HG02798 (cell line): ENCODE measurements around the gene AGFG2.

ENCODE experiments used
- ATAC-seq: cut with Tn5 transposase; IDR thresholded peaks from one replicate; pipeline ENCODE4 v1.9.1; 2021; ENCODE audit warnings: mild to moderate bottlenecking; ENCODE audit not compliant: unreplicated experiment, poor library complexity

Gene AGFG2

DNA sequence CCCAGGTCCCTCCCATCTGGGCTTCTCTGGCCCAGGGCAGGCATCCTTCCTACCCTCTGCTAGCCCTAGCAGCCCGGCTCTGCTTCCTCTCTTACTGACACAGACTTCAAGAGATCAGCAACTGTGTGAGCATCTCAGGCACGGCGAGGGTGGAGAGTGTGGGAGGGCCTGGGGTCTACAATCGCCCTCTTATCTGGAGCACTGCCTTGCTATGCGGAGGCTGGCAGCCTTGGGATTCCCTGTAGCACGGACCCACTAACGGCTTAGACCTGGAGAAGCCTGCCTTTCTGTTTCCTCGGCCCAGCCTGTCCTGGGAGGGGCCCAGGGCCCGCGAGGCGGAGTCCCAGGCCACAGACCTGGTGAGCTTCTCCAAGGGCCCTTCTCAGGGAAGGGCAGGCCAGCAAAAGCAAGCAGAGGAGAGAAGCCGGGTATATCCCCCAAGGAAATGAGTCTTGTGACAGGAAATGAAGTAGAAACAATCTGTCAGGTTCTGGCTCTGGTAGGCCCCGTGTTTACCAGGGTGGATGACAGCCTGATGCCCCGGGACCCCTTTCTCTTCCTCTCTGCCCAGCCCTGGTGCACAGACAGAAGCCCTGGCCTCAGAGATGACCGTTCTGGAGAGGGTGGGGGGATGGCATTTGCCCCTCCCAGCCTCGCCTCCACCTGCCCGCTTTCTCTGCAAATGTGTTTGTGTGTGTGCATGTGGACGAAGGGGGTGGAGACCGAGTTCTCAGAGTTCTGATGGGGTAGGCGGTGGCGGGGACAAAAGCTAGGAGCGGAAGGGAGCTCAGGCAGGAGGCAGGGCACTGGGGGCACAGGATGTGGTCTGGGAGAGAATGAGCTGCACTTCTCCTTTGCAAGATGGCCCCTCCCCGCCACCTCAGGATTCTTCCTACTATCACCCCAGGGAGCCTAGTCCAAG is 44.4 kb downstream of the AGFG2 start:
- ATAC-seq = no peak

DNA sequence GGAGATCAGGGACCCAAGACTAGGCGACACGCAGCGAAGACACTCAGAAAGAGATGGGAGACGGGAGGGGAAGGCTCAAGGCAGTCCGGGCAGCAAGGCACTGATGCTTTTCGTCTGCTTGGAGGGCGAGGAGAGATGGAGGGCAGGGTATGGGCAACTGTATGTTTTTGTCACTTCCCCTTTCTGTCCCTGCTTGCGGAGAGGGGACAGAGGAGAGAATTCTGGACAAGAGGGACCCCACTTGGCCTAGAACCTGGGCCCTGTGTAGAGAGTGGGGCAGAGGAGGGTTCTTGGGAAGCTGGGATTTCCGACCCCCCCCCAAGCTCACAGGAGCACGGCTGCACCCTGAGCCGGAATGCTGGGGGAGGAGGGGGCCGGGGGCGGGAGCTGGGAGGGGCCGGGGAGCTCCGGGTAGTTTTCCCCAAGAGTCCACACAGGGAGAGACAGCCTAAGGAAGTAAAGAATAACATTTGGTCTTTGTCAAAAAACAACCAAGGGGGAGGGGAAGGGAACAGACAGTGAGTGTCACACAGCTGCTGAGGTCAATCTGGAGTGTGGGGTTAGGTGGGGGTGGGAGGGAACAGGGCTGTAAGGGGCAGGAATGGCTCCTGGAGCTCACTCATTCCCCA is 45.2 kb downstream of the AGFG2 start:
- no peak for ATAC-seq

DNA sequence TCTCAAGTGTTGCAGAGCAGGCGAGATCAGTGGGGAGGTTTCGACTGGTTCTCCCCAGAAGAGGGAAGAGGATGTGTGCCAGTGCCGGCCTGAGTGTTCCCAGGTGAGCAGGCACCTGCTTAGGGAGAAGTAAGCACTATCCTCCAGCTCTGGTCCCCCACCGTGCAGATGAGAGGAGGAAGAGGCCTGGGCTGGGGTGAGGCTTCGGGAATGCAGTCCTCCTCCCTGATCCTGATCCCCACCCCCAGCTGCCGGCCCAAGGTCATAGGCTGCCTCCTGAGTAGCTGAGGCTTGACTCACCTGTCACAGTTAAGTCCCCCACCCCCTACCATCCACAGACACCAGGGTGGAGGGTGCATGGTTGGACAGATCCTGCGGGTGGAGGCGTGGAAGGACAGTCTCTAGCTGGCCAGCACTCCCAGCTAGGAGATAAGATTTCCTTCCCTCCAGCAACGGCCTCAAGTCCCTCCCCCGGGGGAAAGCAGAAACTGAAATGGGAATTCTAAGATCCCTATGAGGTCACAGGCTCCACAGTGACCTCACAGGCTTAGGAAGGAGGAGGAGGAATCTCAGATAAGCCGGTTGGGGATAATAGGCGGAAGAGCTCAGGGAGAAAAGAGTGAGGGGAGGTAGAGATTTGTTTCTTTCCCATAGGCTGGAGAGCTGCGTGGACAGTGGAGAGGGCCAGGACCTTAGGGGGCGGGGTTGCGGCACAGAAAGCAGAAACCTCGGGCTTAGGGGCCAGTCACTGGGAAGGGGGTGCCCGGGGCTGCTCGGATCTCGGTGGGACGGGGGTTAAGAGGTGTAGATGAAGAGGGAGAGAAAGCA is 45.9 kb downstream of the AGFG2 start:
- ATAC-seq = no peak

DNA sequence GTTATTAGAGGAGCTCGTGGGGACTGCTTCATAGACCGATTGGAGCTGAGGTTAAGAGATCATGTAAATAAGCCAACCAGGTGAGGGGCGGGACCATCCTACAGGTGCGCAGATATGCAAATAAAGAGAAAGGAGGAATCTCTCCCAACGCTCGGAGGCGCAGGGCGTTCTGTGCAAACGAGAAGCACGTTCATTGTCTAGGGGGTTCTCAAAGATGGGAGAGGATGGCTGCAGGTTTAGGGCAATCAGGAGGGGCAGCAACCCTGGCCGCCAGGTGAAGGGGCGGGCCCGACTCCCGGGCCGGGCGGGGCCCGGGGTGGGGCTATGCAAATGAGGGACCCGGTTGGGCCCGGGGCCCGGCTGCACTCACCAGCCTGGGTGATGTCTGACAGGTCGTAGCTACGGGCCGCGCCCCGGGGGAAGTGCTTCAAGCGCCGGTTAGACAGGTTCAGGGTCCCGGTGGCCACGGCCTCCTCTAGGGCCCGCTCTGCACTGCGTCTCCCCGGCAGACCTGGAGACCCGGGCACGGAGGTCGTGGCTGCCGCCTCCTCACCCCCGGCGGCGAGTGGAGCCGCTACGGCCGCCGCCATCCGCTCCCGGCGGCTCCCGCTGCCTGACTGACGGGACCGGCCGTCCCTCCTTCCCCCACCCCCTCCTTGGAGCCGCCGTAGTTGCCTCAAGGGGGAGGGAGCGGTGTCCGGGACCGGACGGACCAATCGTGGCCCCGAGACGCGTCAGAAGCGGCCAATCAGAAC is 46.7 kb downstream of the AGFG2 start, which contains the start of gene LRCH4:
Gene LRCH4, minus strand, starts transcription at position 619 of the 755 bp plus-strand sequence. Its CDS starts 29 bp downstream, at position 590.
- peak; percentile 27 for ATAC-seq

DNA sequence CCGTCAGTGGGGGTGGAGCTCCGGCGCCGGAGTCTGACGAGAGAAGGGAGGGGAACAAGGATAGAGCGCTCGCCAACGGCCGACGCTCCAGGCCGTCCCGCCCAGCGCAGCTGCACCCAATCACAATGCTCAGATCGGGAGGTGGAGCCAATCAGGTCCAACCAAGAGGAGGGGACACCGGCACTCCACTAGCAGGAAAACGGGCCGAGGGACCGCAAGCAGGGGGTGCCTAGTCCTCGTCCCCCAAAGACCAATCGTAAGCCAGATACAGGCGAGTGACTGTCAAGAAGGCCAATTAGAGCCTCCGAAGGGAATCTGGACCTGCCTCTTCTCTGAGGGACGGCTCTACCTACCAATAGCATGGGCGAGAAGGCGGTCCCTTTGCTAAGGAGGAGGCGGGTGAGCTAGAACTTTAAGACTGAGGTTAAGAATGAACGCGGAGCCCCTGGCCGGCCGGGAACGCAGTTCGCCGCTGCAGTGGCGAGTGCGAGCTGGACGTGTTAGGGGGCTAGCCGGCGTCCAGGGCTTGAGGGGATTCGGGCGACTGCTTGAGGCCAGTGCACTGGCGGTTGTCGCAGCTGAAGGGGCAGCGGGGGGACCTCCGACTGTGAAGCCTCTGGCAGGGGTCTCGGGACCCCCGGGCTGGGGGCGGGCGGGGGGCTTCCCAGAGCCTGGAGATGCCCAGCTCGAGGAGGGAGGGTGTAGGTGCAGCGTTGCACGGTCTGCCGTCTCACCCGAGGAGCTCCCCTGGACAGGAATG is 47.4 kb downstream of the AGFG2 start, which contains the start of gene FBXO24:
Gene FBXO24, plus strand, starts transcription at position 63 of the 760 bp plus-strand sequence. Its CDS starts 298 bp downstream, at position 361.
- peak; percentile 91 for ATAC-seq

DNA sequence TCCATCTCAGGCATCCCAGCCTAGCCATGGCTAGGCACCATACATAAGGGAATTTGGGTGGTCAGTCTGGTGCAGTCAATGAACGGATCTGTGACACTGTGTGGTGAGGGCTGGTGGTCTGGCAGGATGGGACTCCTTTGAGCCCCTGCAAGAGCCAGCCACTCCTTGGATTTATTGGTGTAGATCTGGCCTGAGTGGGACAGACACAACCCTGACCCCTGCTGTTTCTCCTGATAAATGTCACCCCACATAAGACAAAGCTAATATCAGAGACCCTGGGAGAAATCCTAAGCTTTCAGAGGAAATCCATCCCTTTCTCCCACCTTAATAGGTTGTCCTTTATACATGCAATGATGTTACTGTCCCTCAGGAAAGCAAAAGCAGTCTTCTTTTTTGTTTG is 49.4 kb downstream of the AGFG2 start:
- ATAC-seq = no peak

DNA sequence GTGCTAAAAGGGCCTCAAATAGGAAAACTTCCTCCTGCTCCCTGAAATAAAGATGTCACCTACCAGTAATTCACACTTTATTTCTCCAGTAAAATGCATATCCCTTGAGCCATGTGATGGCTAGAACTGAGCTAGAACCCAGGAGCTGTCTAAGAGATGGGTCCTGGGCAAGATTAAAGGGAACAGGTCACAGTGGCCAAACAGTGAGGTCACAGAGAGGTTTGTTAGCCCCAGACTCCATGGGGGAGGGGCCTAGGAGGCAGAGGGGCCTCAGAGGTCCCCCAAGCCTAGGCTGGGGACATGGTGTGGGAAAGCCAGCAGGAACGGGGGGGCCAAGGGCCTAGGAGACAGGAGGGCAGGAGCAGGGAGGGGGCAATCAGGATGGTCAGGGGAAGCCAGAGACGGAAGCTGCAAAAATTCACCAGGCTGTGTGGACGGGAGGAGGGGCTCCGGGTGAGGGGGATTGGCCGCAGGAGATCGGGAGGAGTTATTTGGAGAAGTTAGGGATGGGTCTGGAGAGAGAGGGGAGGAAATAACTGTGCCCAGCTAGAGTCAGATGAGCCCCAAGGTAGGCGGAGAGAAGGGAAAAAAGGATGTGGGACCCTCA is 50.4 kb downstream of the AGFG2 start:
- no peak for ATAC-seq

DNA sequence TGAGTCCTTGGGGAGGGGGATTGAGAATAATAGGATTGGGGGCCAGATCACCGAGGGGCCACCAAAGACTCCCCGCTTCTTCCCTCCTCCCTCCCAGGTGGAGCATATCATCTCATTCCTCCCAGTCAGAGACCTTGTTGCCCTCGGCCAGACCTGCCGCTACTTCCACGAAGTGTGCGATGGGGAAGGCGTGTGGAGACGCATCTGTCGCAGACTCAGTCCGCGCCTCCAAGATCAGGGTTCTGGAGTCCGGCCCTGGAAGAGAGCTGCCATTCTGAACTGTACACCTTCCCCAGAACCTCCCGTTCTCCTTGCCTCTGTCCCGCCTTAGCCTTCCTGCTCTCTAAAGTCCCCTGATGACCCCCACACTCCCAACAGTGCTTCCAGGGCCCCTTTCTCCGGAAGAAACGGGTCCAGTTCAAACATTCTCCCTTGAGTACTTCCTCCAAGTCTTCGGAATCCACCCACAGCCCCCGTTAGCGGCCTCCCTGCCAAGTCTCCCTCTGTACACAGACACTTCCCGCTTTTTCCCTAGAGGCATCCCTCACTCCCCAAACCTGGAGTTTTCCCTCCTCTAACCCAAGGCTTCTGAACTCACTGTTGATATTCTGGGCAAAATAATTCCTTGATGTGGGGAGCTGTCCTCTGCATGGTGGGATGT is 51.2 kb downstream of the AGFG2 start:
- ATAC-seq = no peak

DNA sequence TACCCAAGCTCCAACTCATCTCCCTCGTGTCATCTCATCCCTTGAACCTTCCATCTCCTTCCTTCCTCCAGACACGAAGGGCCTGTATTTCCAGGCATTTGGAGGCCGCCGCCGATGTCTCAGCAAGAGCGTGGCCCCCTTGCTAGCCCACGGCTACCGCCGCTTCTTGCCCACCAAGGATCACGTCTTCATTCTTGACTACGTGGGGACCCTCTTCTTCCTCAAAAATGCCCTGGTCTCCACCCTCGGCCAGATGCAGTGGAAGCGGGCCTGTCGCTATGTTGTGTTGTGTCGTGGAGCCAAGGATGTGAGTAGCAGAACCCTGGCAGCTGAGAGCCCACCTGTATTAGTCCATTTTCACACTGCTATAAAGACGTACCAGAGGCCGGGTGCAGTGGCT is 52.6 kb downstream of the AGFG2 start:
- ATAC-seq = no peak

DNA sequence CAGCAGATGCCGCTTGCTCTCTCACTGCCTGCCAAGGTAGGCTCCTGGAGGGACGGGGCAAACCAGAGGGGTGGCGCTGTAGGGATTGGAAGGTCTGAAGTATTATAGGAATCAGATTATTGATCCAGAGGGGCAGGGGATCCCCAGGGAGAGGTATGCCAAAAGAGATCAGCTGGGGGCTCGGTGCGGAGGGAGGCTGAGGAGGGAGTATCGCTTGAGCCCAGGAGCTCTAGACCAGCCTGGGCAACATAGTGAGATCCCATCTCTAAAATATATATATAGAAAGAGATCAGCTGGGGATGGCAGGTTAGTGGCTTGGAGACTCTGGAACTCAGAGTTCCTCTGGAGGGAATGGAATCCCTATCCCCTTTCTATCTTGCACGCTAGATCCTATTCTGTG is 56.2 kb downstream of the AGFG2 start:
- ATAC-seq = no peak

DNA sequence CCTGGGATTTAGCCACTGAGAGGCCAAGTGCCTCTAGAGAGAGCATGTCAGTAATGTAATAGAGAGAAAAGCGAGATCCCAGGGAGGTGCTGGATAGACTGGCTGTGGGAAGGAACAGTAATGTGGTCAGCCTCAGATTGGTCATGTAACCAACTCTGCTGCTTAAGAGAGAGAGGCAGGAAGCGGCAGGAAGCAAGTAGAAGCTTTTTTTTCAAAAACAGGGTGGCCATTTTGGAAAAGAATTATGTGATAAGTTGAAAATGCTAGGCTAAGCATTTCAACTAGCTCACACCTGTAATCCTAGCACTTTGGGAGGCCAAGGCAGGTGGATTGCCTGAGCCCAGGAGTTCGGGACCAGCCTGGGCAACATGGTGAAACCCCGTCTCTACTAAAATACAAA is 59.4 kb downstream of the AGFG2 start:
- no peak for ATAC-seq

DNA sequence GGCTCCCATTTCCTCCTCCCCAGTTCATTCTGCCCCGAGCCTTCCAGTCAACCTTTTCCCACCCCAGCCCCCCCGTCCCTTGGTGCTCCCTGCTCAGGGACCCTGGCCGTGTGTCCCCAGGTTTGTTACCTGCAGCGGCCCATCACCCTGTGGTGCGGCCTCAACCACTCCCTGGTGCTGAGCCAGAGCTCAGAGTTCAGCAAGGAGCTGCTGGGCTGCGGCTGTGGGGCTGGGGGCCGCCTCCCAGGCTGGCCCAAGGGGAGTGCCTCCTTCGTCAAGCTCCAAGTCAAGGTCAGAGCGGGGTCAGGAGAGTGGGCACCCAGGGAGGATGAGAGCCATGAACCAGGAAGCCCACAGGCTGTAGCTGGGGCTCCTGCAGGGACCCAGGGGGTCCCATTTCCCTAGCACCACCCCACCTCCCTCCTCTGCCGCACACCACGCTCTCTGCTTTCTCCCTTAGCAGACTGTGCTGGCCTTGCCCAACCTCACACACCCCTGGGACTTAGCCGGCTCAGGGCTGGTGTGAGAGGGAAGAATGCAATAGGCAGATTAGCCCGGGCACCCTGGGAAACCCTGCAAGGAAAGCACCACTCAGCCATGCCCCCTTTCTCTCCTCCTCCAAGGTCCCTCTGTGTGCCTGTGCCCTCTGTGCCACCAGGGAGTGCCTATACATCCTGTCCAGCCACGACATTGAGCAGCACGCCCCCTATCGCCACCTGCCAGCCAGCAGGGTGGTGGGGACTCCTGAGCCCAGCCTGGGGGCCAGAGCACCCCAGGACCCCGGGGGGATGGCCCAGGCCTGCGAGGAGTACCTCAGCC is 61.1 kb downstream of the AGFG2 start:
- ATAC-seq = no peak

DNA sequence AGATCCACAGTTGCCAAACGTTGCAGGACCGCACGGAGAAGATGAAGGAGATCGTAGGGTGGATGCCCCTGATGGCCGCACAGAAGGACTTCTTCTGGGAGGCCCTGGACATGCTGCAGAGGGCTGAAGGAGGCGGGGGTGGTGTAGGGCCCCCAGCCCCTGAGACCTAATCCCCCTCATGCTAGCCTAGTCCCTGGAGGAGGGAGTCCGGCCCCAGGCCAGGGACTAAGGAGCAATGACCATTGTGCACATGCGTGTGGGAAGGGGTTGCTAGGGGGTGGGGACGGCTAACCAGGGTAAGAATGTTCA is 61.7 kb downstream of the AGFG2 start:
- ATAC-seq = no peak

DNA sequence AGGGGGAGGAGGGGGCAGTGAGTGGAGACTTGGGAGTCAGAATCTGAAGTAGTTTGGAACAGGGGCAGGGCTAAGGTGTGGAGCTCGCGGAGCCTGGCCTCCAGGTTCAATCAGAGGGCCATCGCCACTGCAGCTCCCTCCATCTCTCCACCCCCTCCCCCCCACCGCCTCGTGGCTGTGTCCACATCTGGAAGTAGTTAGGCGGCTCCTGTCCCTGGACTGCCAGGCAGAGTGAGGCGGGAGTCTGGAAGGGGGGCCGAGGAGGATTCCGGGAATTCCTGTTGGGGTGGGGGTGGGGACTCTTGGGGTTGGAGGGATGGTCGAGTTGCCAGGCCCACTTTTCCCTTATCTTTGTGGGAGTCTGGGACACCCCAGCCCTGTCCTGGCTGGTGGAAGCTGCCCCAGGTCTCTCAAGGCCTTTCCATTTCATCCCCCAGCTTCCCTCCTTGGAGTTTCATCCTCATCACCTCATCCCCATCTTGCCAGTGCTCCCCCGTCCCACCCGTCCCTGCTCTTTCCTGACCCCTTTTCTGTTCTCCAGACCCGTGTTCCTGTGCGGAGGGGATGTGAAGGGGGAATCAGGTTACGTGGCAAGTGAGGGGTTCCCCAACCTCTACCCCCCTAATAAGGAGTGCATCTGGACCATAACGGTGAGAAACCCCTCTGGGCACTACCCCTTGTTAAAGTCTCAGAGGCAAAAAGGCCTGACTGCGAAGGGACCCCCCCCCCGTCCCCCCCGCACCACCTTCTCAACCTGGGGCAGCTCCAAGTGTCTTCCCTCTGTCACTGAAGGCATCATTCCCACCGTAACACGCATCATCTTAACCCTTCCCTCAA is 64.1 kb downstream of the AGFG2 start:
- no peak for ATAC-seq

DNA sequence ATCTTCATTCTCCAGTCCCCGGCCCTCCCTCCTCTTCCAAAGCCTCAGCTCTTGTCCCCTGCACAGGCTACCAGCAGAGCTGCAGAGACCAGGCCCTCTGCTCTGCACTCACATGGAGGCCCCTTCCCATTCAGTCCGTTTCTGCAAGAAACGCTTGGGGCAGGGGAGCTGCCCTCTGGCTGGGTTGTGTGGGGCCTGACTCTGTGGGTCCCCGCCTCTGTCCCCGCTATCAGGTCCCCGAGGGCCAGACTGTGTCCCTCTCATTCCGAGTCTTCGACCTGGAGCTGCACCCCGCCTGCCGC is 64.7 kb downstream of the AGFG2 start:
- no peak for ATAC-seq

DNA sequence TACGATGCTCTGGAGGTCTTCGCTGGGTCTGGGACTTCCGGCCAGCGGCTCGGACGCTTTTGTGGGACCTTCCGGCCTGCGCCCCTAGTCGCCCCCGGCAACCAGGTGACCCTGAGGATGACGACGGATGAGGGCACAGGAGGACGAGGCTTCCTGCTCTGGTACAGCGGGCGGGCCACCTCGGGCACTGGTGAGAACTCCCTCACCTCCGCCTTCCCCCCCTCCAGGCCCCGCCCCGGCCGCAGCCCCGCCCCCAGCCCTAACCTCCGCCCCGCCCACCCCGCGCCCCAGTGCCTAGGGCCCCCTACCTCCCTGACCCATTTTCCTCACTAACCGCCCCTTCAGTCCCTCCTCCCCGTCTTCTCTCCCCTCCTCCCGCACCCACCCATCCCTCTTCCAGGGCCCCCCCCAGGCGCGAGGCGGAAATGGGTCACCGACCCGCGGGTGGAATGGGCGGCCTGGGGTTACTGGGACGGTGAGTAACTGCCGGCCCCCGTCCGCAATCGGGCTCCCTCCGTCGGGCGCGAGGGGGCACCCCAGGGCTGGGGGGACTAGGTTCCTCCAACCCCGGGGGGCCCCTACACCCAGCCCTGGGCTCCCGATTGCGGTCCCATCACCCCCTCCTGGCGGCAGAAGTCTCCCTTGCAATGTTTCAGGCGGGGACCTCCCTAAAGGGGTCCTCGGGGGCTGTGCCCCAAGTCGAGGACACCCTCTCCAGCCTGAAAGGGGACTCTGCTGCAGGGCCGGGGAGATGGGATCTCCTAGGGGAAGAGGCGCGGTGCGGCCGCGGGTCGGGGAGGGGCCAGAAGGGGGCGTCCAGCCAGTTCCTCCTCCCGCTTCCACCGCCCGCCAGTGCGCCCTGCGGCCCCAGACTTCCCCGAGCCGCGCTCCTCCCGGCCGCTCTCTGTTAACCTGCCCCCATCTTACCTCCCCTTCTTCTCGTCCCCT is 65.3 kb downstream of the AGFG2 start:
- peak; percentile 65 for ATAC-seq
